ENCODE data around the gene MINDY2. TPM values are rescaled to one million over a fixed set of nuclear protein-coding genes. Genes with fewer than 3 reads are reported as not detected.

Gene MINDY2
- total and polyA plus RNA-seq, 10 of the 15 experiments (the other 5 are each of a cell fraction or from before 2014, with no cell fraction given) = 0.73 to 9.4 (median 3.3) TPM

DNA sequence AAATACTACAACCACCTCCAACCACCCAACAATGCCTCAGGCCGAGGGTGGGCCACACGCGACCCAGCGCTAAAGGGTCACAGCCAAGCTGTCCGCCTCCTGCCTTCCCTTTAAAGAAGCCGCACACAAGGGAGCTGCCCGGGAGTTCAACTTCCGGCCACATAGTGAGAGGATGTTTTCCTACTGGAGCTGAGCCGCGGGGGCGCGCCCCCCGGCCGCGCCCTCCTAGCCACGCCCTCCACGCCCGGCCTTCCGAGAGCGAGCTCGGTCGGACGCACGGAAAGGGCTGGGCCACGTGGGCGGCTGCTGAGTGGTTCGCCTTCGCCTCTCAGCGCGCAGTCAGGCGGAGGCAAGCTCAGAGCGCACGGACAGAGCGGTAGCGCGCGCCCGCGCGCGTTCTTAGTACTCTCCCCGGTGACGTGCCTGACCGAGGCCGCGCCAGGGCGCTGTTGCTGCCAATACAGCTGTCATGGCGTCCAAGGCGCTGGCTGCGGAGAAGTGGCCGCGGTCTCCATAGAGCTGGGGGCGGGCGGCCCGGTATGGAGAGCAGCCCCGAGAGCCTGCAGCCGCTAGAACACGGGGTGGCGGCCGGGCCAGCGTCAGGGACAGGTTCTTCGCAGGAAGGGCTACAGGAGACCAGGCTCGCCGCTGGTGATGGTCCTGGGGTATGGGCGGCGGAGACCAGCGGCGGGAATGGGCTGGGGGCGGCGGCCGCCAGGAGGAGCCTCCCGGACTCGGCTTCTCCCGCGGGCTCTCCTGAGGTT is at the start of gene MINDY2 (continued):
- TF ChIP-seq, protein P1, sequence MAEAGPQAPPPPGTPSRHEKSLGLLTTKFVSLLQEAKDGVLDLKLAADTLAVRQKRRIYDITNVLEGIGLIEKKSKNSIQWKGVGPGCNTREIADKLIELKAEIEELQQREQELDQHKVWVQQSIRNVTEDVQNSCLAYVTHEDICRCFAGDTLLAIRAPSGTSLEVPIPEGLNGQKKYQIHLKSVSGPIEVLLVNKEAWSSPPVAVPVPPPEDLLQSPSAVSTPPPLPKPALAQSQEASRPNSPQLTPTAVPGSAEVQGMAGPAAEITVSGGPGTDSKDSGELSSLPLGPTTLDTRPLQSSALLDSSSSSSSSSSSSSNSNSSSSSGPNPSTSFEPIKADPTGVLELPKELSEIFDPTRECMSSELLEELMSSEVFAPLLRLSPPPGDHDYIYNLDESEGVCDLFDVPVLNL (IDR thresholded peaks at IDR 0.05; ENCODE audit: low read depth, low read length) = no peak
- TF ChIP-seq NR2C1 (IDR thresholded peaks at IDR 0.05) (no peak), STAT3 (IDR thresholded peaks at IDR 0.05; ENCODE audit: low read depth, low read length) (no peak), NFYA (IDR thresholded peaks at IDR 0.05; ENCODE audit: borderline replicate concordance, low read depth, low read length) (no peak), POU2F2 (IDR thresholded peaks at IDR 0.05; ENCODE audit: borderline replicate concordance, low read depth, low read length) (0 out of 3 replicates have a peak, but pooled peaks have one; percentile 23), HDAC6 (IDR thresholded peaks at IDR 0.05; ENCODE audit: unreplicated experiment) (no peak), HCFC1 (IDR thresholded peaks at IDR 0.05; ENCODE audit: low read length) (peak; percentile 40; the same call in 1 of the 2 replicates), CUX1 (IDR thresholded peaks at IDR 0.05; ENCODE audit: insufficient replicate concordance, low read depth, low read length) (no peak), NBN (IDR thresholded peaks at IDR 0.05) (peak; percentile 56; the same call in 1 of the 2 replicates), CHD1 (IDR thresholded peaks at IDR 0.05; ENCODE audit: low read depth, low read length) (no peak), IRF3 (IDR thresholded peaks at IDR 0.05) (no peak), NFYB (IDR thresholded peaks at IDR 0.05; ENCODE audit: insufficient read depth, low read depth, low read length) (peak; percentile 69; the same call in 1 of the 2 replicates), ZNF207 (IDR thresholded peaks at IDR 0.05; ENCODE audit: borderline replicate concordance) (peak; percentile 9; the same call in 1 of the 2 replicates), CTCF (IDR thresholded peaks at IDR 0.05 in 2 of 3, conservative IDR thresholded peaks at IDR 0.05 in 1 of 3; ENCODE audit: control insufficient read depth in 2 of 3, extremely low read depth in 1 of 3, insufficient read depth in 1 of 3, low read depth in 3 of 3, low read length in 3 of 3) (peak; percentile 45 to 46 (median 45); a peak in 4 of 6 replicates), RB1 (IDR thresholded peaks at IDR 0.05; ENCODE audit: borderline replicate concordance) (peak; percentile 54; the same call in 1 of the 2 replicates), HDAC2 (IDR thresholded peaks at IDR 0.05) (no peak), RELB (IDR thresholded peaks at IDR 0.05; ENCODE audit: low read depth) (peak; percentile 85), ZZZ3 (IDR thresholded peaks at IDR 0.05; ENCODE audit: control insufficient read depth, insufficient read length, low read depth) (no peak)

All from GM12878 (cell line).